Upper lobe of left lung (tissue), 4 donors: ENCODE measurements around the gene SHLD1.

Source experiments
- CTCF ChIP-seq, 6 experiments: fragments of 450-650 bp in 4 of 6; fragments of 200-600 bp in 2 of 6; sonication (generic) in 2 of 6; IDR thresholded peaks; one replicate each; pipeline ENCODE4 v1.5.1; 2016 to 2019; ENCODE audit warnings: antibody characterized with exemption in 6 of 6
- EP300 ChIP-seq, 4 donors: sonication (generic); formaldehyde crosslinking; IDR thresholded peaks; one replicate each; pipeline ENCODE4 v1.5.1; 2017; ENCODE audit warnings: antibody characterized with exemption in 4 of 4, control low read depth in 2 of 4
- POLR2AphosphoS5 ChIP-seq, 2 donors: sonication (generic); formaldehyde crosslinking; IDR thresholded peaks; one replicate each; pipeline ENCODE4 v1.5.1; 2017; ENCODE audit warnings: antibody characterized with exemption in 2 of 2

GRCh38 chr20:5871459-5872410 is 121.5 kb downstream of the SHLD1 start:
- TF ChIP-seq CTCF (IDR thresholded peaks at IDR 0.05), result no peak
- TF ChIP-seq POLR2AphosphoS5 (IDR thresholded peaks at IDR 0.05), result no peak
- no peak for TF ChIP-seq EP300 (IDR thresholded peaks at IDR 0.05)
